Mesenchymal stem cell (in vitro differentiated cells and primary cell): ENCODE data around the gene SETD2.
"Not testable (repeated sequence)": the region's sequence is repeated elsewhere in the genome, so short reads cannot be mapped to it uniquely, and the experiment has no call there.

Experiments used
- DNase-seq: peaks from one replicate; pipeline ENCODE4 v3.0.0-alpha.2; 2013
- H2AFZ ChIP-seq: one replicate; pipeline ENCODE4 v1.6.1; 2013; ENCODE audit warnings: low read depth, mild to moderate bottlenecking, control low read depth, inconsistent platforms, low read length, moderate library complexity
- H2AK5ac ChIP-seq: 2 replicates; pipeline ENCODE4 v1.6.1; 2013; ENCODE audit warnings: low read length, moderate library complexity, mild to moderate bottlenecking, inconsistent platforms; ENCODE audit not compliant: severe bottlenecking
- H2BK120ac ChIP-seq: one replicate; pipeline ENCODE4 v1.6.1; 2013; ENCODE audit warnings: low read depth, mild to moderate bottlenecking, inconsistent platforms, low read length, moderate library complexity
- H2BK12ac ChIP-seq, 2 experiments: one replicate each; pipeline ENCODE4 v1.6.1; 2013; ENCODE audit warnings: inconsistent platforms in 2 of 2, low read length in 2 of 2, mild to moderate bottlenecking in 2 of 2, moderate library complexity in 2 of 2, control low read depth in 1 of 2
- H2BK15ac ChIP-seq: one replicate; pipeline ENCODE4 v1.6.1; 2013; ENCODE audit warnings: mild to moderate bottlenecking, low read depth, inconsistent platforms; ENCODE audit not compliant: poor library complexity, severe bottlenecking
- H2BK5ac ChIP-seq: 2 replicates; pipeline ENCODE4 v1.6.1; 2013; ENCODE audit warnings: low read depth, mild to moderate bottlenecking, low read length, control low read depth, inconsistent platforms; ENCODE audit not compliant: poor library complexity, severe bottlenecking
- H3K14ac ChIP-seq, 2 experiments: one replicate each; pipeline ENCODE4 v1.6.1; 2013; ENCODE audit warnings: inconsistent platforms in 2 of 2, low read length in 2 of 2, control low read depth in 1 of 2, mild to moderate bottlenecking in 1 of 2, moderate library complexity in 1 of 2
- H3K18ac ChIP-seq, 2 experiments: one replicate each; pipeline ENCODE4 v1.6.1; 2013; ENCODE audit warnings: inconsistent platforms in 2 of 2, low read length in 2 of 2, control low read depth in 1 of 2, low read depth in 1 of 2, mild to moderate bottlenecking in 1 of 2
- H3K23ac ChIP-seq, 2 experiments: one replicate each; pipeline ENCODE4 v1.6.1; 2013; ENCODE audit warnings: inconsistent platforms in 2 of 2, low read length in 2 of 2, mild to moderate bottlenecking in 2 of 2, moderate library complexity in 2 of 2, control low read depth in 1 of 2
- H3K27ac ChIP-seq: 2 replicates; pipeline ENCODE4 v1.5.1; 2013; ENCODE audit warnings: mild to moderate bottlenecking, moderate library complexity, low read length, control low read depth, inconsistent platforms; ENCODE audit not compliant: poor library complexity, severe bottlenecking
- H3K27me3 ChIP-seq, 2 experiments: 2 replicates each; pipeline versions ENCODE4 v1.6.1 to v1.7.0; 2013; ENCODE audit warnings: low read length in 2 of 2, mild to moderate bottlenecking in 2 of 2, moderate library complexity in 2 of 2, control low read depth in 1 of 2, inconsistent platforms in 1 of 2; ENCODE audit not compliant: control insufficient read depth in 1 of 2, insufficient read depth in 1 of 2
- H3K36me3 ChIP-seq, 2 experiments: 2 replicates each; pipeline versions ENCODE4 v1.6.1 to v1.7.0; 2013; ENCODE audit warnings: low read length in 2 of 2, control low read depth in 1 of 2, inconsistent platforms in 1 of 2, low read depth in 1 of 2, mild to moderate bottlenecking in 1 of 2; ENCODE audit not compliant: insufficient read depth in 2 of 2, control insufficient read depth in 1 of 2
- H3K4ac ChIP-seq, 2 experiments: one replicate each; pipeline ENCODE4 v1.6.1; 2013; ENCODE audit warnings: inconsistent platforms in 2 of 2, low read length in 2 of 2, mild to moderate bottlenecking in 2 of 2, moderate library complexity in 2 of 2, control low read depth in 1 of 2, low read depth in 1 of 2
- H3K4me1 ChIP-seq: 2 replicates; pipeline ENCODE4 v1.6.1; 2013; ENCODE audit warnings: low read depth, low read length, control low read depth; ENCODE audit not compliant: control insufficient read depth, insufficient read depth
- H3K4me2 ChIP-seq: 2 replicates; pipeline ENCODE4 v1.6.1; 2013; ENCODE audit warnings: low read length, mild to moderate bottlenecking, inconsistent platforms; ENCODE audit not compliant: poor library complexity, severe bottlenecking
- H3K4me3 ChIP-seq, 2 experiments: 2 replicates each; pipeline versions ENCODE4 v1.5.1 to v1.7.0; 2013; ENCODE audit warnings: low read length in 2 of 2, mild to moderate bottlenecking in 2 of 2, control low read depth in 1 of 2, low read depth in 1 of 2; ENCODE audit not compliant: insufficient read depth in 1 of 2
- H3K79me1 ChIP-seq: replicated peaks from 2 replicates; pipeline ENCODE4 v1.6.1; 2013; ENCODE audit warnings: mild to moderate bottlenecking, control low read depth, low read length, inconsistent platforms; ENCODE audit not compliant: poor library complexity, severe bottlenecking
- H3K9ac ChIP-seq: 2 replicates; pipeline ENCODE4 v1.7.0; 2013; ENCODE audit warnings: mild to moderate bottlenecking, low read length, moderate library complexity
- H3K9me3 ChIP-seq: 2 replicates; pipeline ENCODE4 v1.7.0; 2013; ENCODE audit warnings: mild to moderate bottlenecking, low read length; ENCODE audit not compliant: control insufficient read depth
- H4K8ac ChIP-seq: one replicate; pipeline ENCODE4 v1.6.1; 2013; ENCODE audit warnings: inconsistent platforms, mild to moderate bottlenecking, low read length, moderate library complexity
- H4K91ac ChIP-seq: one replicate; pipeline ENCODE4 v1.6.1; 2013; ENCODE audit warnings: mild to moderate bottlenecking, low read length, inconsistent platforms
- WGBS: methylation state at CpG from one replicate; pipeline ENCODE4 v1.1.7; 2013; ENCODE audit warnings: mixed read lengths; 5-methylcytosine and 5-hydroxymethylcytosine counted together

Gene SETD2

DNA sequence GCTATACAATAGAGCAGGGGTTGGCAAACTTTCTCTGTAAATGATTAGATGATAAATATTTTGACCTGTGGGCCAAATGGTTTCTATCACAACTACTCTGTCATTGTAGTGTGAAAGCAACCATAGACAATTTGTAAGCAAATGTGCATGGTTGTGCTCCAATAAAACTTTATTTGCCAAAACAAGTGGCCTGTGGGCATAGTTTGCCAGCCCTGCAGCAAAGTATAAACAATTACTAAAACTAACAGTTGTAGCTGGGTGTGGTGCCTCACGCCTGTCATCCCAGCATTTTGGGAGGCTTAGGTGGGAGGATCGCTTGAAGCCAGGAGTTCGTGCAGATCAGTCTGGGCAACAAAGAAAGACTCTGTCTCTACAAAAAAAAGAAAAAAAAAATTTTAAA lies 122.8 kb downstream of the SETD2 start:
- no peak overlapping the region for H3K4me3 ChIP-seq
- H3K79me1 ChIP-seq, result peaks cover 17% of the 10 kb centered on the region
- no peak for DNase-seq
- no peak overlapping the region for H2BK12ac ChIP-seq
- no peak overlapping the region for H2AFZ ChIP-seq
- H2BK120ac ChIP-seq, result no peak overlapping the region
- H3K27ac ChIP-seq, result no peak overlapping the region
- no peak overlapping the region for H3K4me2 ChIP-seq
- peaks cover 38 to 77% of the 10 kb centered on the region in 2 experiments for H3K36me3 ChIP-seq
- H3K27me3 ChIP-seq, result no peaks in the 10 kb centered on the region
- H3K9me3 ChIP-seq, result peaks cover 4% of the 10 kb centered on the region
- H3K4ac ChIP-seq, result no peak overlapping the region
- H4K8ac ChIP-seq, result no peak overlapping the region
- H2BK5ac ChIP-seq, result no peak overlapping the region
- H3K23ac ChIP-seq, result no peak overlapping the region
- H3K9ac ChIP-seq, result no peak overlapping the region
- H2BK15ac ChIP-seq, result no peak overlapping the region
- no peak overlapping the region for H2AK5ac ChIP-seq
- H3K4me1 ChIP-seq, result no peaks in the 10 kb centered on the region
- WGBS, result no CpG with 5 or more reads among the region's 3 CpGs
- H3K14ac ChIP-seq, result no peak overlapping the region
- no peak overlapping the region for H3K18ac ChIP-seq
- H4K91ac ChIP-seq, result no peak overlapping the region

- not testable (repeated sequence) for H3K18ac ChIP-seq, H2BK12ac ChIP-seq, H4K8ac ChIP-seq, H3K27me3 ChIP-seq, H3K14ac ChIP-seq, H3K4me1 ChIP-seq, H2AFZ ChIP-seq, H3K23ac ChIP-seq, H4K91ac ChIP-seq, H2BK120ac ChIP-seq, DNase-seq, H2BK15ac ChIP-seq, H3K27ac ChIP-seq, H3K4ac ChIP-seq, H2BK5ac ChIP-seq, H3K4me2 ChIP-seq, H3K9ac ChIP-seq, H2AK5ac ChIP-seq, H3K4me3 ChIP-seq, H3K9me3 ChIP-seq
- Histone ChIP-seq H3K36me3 (peaks cover 43 to 86% of the 10 kb centered on the region in 2 experiments), H3K79me1 (peaks cover 21% of the 10 kb centered on the region)
- 75% methylated on average over 2 of the region's 6 CpGs for WGBS
Observed at GRCh38 chr3:47037302-47037701, 126.6 kb downstream of the SETD2 start.

DNA sequence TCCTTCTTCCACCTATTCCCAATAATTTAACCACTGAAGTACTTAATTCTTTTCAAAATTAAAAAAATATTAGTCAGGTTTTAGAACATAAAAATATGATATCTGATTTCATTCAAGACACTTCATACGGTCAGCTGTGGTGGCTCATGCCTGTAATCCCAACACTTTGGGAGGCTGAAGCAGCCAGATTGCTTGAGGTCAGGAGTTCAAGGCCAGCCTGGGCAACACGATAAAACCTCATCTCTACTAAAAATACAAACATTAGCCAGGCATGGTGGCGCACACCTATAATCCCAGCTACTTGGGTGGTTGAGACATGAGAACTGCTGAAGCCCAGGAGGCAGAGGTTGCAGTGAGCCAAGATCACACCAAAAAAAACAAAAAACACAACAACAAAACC lies 127.8 kb downstream of the SETD2 start:
- Histone ChIP-seq H2BK15ac (no peak overlapping the region), H4K91ac (no peak overlapping the region), H3K79me1 (peaks cover 21% of the 10 kb centered on the region), H3K18ac (no peak overlapping the region), H3K27me3 (no peaks in the 10 kb centered on the region), H2AFZ (no peak overlapping the region), H3K27ac (no peak overlapping the region), H2AK5ac (no peak overlapping the region), H4K8ac (no peak overlapping the region), H3K4ac (no peak overlapping the region), H2BK120ac (no peak overlapping the region), H2BK5ac (no peak overlapping the region), H3K4me3 (no peak overlapping the region), H3K9me3 (peaks cover 4% of the 10 kb centered on the region), H3K9ac (no peak overlapping the region), H3K4me2 (no peak overlapping the region), H3K4me1 (no peaks in the 10 kb centered on the region), H3K23ac (no peak overlapping the region), H3K14ac (no peak overlapping the region), H3K36me3 (peaks cover 38 to 85% of the 10 kb centered on the region in 2 experiments), H2BK12ac (no peak overlapping the region)
- WGBS, result 84% methylated on average over 3 of the region's 3 CpGs
- DNase-seq, result no peak

DNA sequence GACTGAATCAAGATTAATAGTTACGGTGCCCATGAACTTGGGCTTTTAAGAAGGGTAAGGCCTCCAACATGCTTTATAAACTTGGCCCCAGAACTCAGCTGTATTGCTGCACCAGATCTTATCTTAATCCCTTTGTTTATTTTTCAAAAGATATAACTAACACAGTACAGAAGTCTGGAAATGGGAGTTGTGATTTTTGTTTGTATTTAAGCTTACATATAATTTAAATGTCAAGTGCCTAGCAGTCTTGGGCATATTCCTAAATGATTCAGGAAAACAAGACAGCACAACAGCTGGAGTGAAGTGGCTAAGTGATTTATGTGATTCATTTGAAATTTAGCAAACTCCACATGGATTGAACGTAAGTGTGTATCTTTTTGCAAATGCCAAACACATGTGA lies 128.3 kb downstream of the SETD2 start:
- Histone ChIP-seq H3K27me3 (no peaks in the 10 kb centered on the region), H3K9ac (no peak overlapping the region), H2BK15ac (no peak overlapping the region), H2AFZ (no peak overlapping the region), H3K4me2 (no peak overlapping the region), H3K4ac (no peak overlapping the region), H3K23ac (no peak overlapping the region), H3K79me1 (peaks cover 20% of the 10 kb centered on the region), H3K4me3 (no peak overlapping the region), H3K36me3 (peaks cover 36 to 84% of the 10 kb centered on the region in 2 experiments), H3K27ac (no peak overlapping the region), H4K91ac (no peak overlapping the region), H3K18ac (no peak overlapping the region), H3K4me1 (no peaks in the 10 kb centered on the region), H2BK12ac (no peak overlapping the region), H3K14ac (no peak overlapping the region), H3K9me3 (peaks cover 4% of the 10 kb centered on the region), H4K8ac (no peak overlapping the region), H2BK120ac (no peak overlapping the region), H2AK5ac (no peak overlapping the region), H2BK5ac (no peak overlapping the region)
- WGBS, result 56% methylated on average over 1 of the region's 2 CpGs
- peak; percentile 64 for DNase-seq
